Globus pallidus (tissue), 1 donor: ENCODE data around the gene NRG3.
"Not testable (repeated sequence)": the region's sequence is repeated elsewhere in the genome, so short reads cannot be mapped to it uniquely, and the experiment has no call there.

ENCODE experiments used
- DNase-seq: peaks from one replicate; pipeline ENCODE4 v3.0.0-alpha.2; 2015; ENCODE audit warnings: low spot score

NRG3 gene

GRCh38 chr10:82282782-82283456 lies 407.9 kb downstream of the NRG3 start:
- no peak for DNase-seq

DNA sequence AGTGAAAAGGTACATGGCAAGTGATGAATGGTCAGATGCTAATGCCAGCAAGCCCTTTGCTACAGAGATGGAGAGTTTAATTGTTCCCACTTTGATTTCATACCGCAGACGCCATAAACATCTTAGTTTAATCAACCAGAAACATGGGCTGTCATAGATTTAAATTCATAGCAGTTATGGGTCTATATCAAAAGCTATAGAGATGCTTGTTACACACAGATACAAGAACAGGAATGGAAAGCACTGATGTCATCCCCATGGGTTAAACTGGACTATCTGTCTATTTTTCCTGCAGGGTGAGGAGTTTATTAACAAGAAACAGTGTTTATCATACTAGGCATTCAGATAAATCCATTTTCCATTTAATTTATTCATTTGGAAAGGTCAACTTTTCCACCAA lies 409.2 kb downstream of the NRG3 start:
- DNase-seq: no peak

DNA sequence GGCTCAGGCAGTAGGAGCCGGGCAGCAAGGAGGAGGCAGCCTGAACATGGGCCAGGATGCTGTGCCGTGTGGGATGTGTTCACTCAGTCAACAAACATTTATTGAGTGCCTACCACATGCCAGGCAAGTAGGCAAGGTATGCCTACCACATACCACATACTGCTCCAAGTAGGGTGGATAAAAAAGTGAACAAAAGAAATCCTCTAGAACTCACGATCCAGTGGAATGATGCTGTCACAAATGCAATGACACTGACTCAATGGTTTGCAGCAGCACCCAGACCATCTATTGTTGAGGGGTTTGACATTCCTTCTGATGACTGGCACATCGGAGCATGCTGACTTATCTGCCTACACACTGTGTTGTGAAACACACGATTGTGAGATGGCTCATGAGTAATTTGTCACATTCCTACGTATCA lies 413.5 kb downstream of the NRG3 start:
- no peak for DNase-seq

GRCh38 chr10:82289945-82290344 lies 415.0 kb downstream of the NRG3 start:
- no peak for DNase-seq

- DNase-seq: no peak
These were observed 419.9 kb downstream of the NRG3 start for GRCh38 chr10:82294874-82295378.

GRCh38 chr10:82308641-82309040 lies 433.6 kb downstream of the NRG3 start:
- DNase-seq: no peak

DNA sequence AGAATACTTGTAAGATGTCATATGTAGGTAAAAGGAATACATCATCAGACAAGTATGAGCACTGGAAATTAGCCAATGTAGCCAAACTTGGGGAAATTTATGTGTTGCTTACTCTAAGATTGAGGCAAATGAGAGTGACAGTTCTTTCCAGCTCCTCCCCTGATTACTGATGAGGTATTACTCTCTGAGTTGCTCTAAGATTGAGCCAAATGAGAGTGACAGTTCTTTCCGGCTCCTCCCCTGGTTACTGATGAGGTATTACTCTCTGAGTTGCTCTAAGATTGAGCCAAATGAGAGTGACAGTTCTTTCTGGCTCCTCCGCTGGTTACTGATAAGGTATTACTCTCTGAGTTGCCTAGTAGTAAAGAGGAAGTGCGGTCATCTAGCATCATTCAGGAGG lies 435.8 kb downstream of the NRG3 start:
- no peak for DNase-seq

GRCh38 chr10:82313401-82313800 lies 438.4 kb downstream of the NRG3 start:
- no peak for DNase-seq

GRCh38 chr10:82318534-82318933 lies 443.5 kb downstream of the NRG3 start:
- no peak for DNase-seq

- DNase-seq: no peak
These were observed 444.1 kb downstream of the NRG3 start for GRCh38 chr10:82319074-82319473.

DNA sequence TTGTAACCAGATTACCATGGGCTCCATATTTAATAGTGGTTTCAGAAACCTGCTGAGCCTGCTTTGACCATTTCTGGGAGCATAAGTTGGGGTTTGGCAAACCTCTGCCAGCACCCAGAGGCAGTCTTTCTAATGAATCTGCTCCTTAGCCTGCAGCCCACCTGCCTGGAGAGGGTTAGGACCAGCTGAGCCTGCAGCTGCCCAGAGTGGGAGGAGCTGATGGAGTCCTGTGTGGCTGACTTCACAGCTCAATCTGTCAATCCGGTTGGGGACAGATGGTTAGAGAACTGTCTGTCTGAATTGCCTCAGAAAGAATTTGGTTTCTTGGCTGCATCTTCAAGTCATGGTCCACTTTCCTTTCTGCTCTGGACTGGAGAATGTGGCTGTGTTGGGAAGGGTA lies 444.6 kb downstream of the NRG3 start:
- DNase-seq: no peak

DNA sequence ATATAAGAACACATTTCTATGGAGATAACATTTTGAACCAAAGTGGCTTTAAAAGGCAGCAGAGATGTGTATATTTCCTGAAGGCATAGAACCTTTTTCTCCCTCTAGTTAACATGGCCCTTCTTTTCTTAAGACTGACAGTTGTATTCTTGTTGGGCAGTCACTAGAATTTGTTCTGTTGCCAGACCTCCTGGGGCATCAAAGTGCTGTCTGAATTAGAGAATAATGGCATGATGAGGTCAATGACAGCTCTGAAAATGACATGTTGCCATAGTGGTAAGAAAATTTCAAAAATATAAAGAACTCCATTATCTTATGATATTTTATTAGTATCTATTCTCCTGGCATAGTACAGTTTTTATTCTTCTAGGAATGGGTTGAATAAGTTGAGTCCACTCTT lies 446.7 kb downstream of the NRG3 start:
- no peak for DNase-seq

DNA sequence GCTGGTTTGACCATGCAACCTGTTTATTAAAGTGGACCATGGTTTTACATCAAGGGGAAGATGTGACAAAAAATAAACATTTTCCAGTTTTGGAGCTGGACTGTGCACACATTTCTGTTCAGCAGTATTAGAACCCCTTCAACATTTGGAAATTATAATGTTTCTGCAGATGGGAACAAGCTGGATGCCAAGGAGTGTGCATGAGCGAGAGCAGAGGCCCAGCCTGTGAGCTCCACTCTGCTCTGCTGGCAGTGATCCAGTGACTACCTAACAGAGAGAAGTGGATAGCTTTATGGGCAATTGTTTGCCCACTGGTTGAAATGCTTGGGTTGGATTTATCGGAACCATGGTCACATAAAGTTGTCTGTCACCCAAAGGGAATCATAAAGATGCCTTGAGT lies 456.7 kb downstream of the NRG3 start:
- no peak for DNase-seq

DNA sequence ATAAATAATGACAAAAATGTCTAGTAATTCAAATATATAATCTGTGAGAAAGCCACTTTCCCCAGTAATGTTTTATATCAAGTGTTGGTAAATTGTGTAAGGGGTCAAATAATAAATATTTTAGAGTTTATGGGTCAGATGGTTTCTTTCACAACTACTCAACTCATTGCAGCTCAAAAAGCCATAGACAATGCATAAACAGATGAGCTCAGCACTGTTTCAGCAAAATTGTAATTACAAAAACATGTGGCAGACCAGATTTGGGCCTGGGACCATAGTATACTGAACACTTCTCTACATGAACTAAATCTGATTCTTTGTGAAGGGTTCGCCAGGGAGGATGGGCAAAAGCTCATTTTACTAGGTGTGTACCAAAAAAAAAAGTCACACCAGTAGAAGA lies 460.8 kb downstream of the NRG3 start:
- DNase-seq: no peak

DNA sequence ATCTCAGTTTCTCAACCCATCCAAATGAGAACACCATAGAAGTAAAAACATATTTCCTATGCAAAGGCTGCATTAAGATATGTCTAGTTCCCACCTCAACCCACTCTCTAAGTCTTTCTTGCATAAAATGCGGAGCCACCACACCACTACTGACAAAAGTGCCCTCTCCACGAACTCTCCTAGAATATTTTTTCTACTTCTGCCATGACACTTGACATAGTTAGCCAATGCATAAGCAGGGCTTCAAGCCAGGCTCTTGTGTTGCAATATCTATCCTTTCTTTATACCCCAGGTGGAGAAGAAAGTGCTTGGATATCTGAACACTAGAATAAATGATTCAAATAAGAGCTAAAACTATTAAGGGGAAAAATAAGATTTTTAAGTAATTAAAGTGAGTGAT lies 465.2 kb downstream of the NRG3 start:
- no peak for DNase-seq

DNA sequence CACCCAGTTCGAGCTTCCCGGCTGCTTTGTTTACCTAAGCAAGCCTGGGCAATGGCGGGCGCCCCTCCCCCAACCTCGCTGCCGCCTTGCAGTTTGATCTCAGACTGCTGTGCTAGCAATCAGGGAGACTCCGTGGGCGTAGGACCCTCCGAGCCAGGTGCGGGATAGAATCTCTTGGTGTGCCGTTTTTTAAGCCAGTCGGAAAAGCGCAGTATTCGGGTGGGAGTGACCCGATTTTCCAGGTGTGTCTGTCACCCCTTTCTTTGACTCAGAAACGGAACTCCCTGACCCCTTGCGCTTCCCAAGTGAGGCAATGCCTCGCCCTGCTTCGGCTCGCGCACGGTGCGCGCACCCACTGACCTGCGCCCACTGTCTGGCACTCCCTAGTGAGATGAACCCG lies 474.6 kb downstream of the NRG3 start:
- not testable (repeated sequence) for DNase-seq

- DNase-seq: no peak
These were observed 478.4 kb downstream of the NRG3 start for GRCh38 chr10:82353381-82353780.

DNA sequence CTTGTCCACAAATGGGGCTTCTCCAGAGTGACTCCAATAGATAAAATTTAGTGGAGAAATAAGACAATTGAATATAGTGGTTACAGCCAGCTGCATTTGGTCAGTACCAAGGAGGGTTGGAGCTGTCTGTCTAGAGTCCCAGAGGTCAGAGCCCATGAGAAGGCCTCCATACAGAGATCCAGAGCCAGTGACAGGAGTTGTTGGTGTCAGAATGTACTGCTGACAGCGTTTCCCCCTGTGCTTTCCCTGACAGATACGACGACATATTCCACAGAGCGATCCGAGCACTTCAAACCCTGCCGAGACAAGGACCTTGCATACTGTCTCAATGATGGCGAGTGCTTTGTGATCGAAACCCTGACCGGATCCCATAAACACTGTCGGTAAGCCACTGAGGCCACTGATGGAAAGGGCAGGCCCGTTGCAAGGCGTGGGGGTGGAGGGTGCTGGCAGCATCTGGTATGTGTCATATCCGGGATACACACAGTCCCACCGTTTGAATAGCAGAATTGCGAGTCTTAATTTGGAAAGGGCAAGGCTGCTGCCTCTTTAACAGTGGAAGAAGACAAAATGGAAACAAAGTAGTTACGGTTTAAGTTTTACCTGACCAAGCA lies 483.6 kb downstream of the NRG3 start:
- no peak for DNase-seq

- no peak for DNase-seq
These were observed 486.3 kb downstream of the NRG3 start for GRCh38 chr10:82361256-82361655.

DNA sequence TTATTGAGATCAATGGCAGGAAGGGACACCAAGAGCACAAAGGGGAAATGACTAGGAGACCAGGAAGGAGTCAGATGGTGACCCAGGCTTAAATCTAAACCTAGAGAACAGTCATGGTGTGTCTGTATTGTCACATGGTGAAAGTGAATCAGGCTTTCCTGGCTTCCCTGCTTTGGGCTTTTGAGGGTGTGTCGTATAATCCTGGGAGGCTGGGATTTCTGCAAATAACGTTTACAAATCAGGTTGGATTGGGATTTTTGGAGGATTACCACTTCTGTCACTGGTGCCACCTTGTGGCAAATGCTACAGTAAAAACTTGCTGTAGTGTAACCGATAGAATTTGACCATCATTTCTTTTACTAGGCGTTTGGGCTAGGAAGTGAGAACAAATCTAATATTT lies 502.6 kb downstream of the NRG3 start:
- DNase-seq: no peak

- DNase-seq: no peak
These were observed 503.2 kb downstream of the NRG3 start for GRCh38 chr10:82378146-82378545.

- no peak for DNase-seq
These were observed 508.4 kb downstream of the NRG3 start for GRCh38 chr10:82383350-82383749.

DNA sequence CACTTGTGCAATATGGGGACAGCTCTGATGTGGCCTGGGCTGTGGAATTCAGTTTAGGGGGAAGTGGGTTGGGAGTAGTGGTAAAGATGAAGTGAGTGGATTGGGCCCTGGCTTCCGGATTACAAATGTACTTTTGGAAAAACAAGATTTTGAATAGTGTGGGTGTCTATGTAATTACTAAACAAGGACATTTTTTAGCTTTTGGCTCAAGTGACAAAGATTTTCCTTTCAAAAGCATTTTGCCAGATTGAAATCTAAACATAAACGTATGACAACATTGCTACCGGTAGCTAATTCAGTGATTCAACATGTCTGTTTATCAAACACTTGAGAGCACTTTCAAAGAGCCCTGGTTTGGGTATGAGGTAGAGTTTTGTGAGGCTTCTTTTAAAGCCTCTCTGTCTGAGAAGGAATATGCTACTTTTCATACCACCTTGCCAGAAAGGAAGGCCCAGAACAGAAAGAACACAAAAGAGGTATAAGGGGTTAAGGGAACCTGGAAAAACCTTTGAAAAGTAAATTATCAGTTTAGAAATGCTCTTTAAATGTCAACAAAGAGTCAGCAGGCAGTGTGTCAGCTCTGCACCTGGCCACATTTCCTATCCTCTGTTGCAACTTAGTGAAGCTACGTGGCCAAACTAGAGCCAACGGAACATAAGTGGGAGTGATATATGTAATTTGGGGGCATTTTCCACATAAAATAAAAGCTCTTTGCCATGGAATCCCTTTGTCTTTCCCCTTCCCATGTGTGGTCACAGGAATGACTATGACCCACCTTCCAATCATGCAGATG lies 516.1 kb downstream of the NRG3 start:
- no peak for DNase-seq
